Heart right ventricle (tissue), 16 donors: Measurements from ENCODE around the gene CYTH1. TPM values are rescaled to one million over a fixed set of nuclear protein-coding genes. Genes with fewer than 3 reads are reported as not detected.

Experiments
- ATAC-seq, 8 donors: fragments of 200-7000 bp; cut with Tn5 transposase; one replicate each; pipeline ENCODE4 v1.9.1; 2020; ENCODE audit warnings: mild to moderate bottlenecking in 8 of 8, moderate library complexity in 8 of 8, moderate number of reproducible peaks in 1 of 8
- DNase-seq, 2 donors: peaks; one replicate each; pipeline ENCODE4 v3.0.0-alpha.2; 2020
- H3K27ac ChIP-seq, 10 donors: fragments of 200-600 bp; sonication (generic) in 2 of 10; one replicate each; pipeline versions ENCODE4 v1.5.0 to v1.8.0; 2020 to 2022; ENCODE audit warnings: mild to moderate bottlenecking in 3 of 10
- H3K27me3 ChIP-seq, 7 donors: fragments of 200-600 bp; one replicate each; pipeline ENCODE4 v1.8.0; 2021 to 2022; ENCODE audit warnings: mild to moderate bottlenecking in 2 of 7
- H3K36me3 ChIP-seq, 9 donors: fragments of 200-600 bp; sonication (generic) in 1 of 9; one replicate each; pipeline versions ENCODE4 v1.5.0 to v1.8.0; 2020 to 2022; ENCODE audit warnings: mild to moderate bottlenecking in 2 of 9
- H3K4me1 ChIP-seq, 9 donors: fragments of 200-600 bp; sonication (generic) in 1 of 9; one replicate each; pipeline versions ENCODE4 v1.5.0 to v1.8.0; 2020 to 2022; ENCODE audit warnings: mild to moderate bottlenecking in 4 of 9
- H3K4me3 ChIP-seq, 10 donors: fragments of 200-600 bp; sonication (generic) in 2 of 10; one replicate each; pipeline versions ENCODE4 v1.5.0 to v1.8.0; 2020 to 2022; ENCODE audit warnings: mild to moderate bottlenecking in 7 of 10, moderate library complexity in 2 of 10
- H3K9me3 ChIP-seq, 11 donors: fragments of 200-600 bp in 10 of 11; sonication (generic) in 2 of 11; one replicate each; pipeline versions ENCODE4 v1.5.0 to v1.8.0; 2013 to 2022; ENCODE audit warnings: mild to moderate bottlenecking in 2 of 11, control low read depth in 1 of 11, moderate library complexity in 1 of 11
- CTCF ChIP-seq, 9 donors: fragments of 200-600 bp; sonication (generic) in 2 of 9; IDR thresholded peaks; one replicate each; pipeline versions ENCODE4 v1.5.0 to v1.8.0; 2021 to 2022; ENCODE audit warnings: antibody characterized with exemption in 9 of 9, mild to moderate bottlenecking in 5 of 9, moderate library complexity in 1 of 9
- WGBS, 2 donors: extraction: QIAGEN DNeasy Blood & Tissue Kit; methylation state at CpG; one replicate each; pipeline ENCODE4 v1.1.7; 2013; ENCODE audit warnings: inconsistent platforms in 1 of 2; 5-methylcytosine and 5-hydroxymethylcytosine counted together
- intact Hi-C, 10 donors: fragments of 100-400 bp; cut with DNase I; formaldehyde crosslinking; loops; one replicate each; pipeline versions ENCODE4 v1.11.1 to v1.14.2; 2022
- polyA plus RNA-seq, 2 donors: library from polyadenylated mRNA; stranded (reverse); fragments of 200-250 nt; gene quantifications; one replicate each; pipeline ENCODE4 v1.2.3, GENCODE V29; 2013
- total RNA-seq, 10 donors: library from RNA; stranded (reverse); fragmentation: NEBNext Ultra II Directional in 3 of 10; extraction: Animal tissue kit (Norgen Biotek cat#: 25700) in 3 of 10; gene quantifications; one replicate each; pipeline versions ENCODE4 v1.2.1 to v1.2.4, GENCODE V29; 2021 to 2023
- donor health status: Arrhythmogenic right ventricular cardiomyopathy.
- donor health status: ischemic (EF 13 %, LVEDD 7.1; RV severe dilation, severe dysfunction).
- donor health status: healthy with polysubstance abuse.
- donor health status: DM: no; HTN: yes; CAD: no.
- donor health status: DM: no; HTN: no; CAD: no.
- donor health status: ischemic (EF 25% LVEDD 6.9; RV normal size, moderate dysfunction).
- donor health status: ischemic (EF 25% LVEDD 5.7; RV mildly dilated, moderate dysfunction).
- donor health status: healthy.
- donor health status: DM: yes; HTN: yes; CAD: no.
- donor health status: Ischemic cardiomyopathy.
- donor health status: ischemic (EF 35%, LVEDD 5.7; RV mildly dilated, moderate dysfunction).
- donor health status: nonischemic (EF 11% LVEDD 7.7; RV severe dilation, severe dysfunction).
- donor health status: DM: yes; HTN: yes; CAD: no.
- donor health status: PGD.
- donor health status: ischemic (EF 29% LVEDD 5.4; RV normal size, mild dysfunction).
- donor health status: nonischemic (EF 23%, LVEDD 6.1; RV moderate dilation, normal function).

The CYTH1 gene
- total and polyA plus RNA-seq, 12 donors = 22.3 to 46.9 (median 32.5) TPM

- Histone ChIP-seq H3K27ac (no peak overlapping the region), H3K27me3 (no peaks in the 10 kb centered on the region), H3K36me3 (peaks cover 0 to 99% (median 55%) of the 10 kb centered on the region in 9 donors), H3K4me3 (no peak overlapping the region), H3K9me3 (no peaks in the 10 kb centered on the region), H3K4me1 (peaks cover 0 to under 1% (median 0%) of the 10 kb centered on the region in 9 donors)
- TF ChIP-seq CTCF (IDR thresholded peaks at IDR 0.05) = no peak
- 84 to 94% methylated on average over 2 of the region's 2 CpGs for WGBS, 2 donors
- ATAC-seq = no peak
- intact Hi-C loops = no loop called here
- no peak for DNase-seq
Measured at GRCh38 chr17:78682363-78682762, 99.7 kb downstream of the CYTH1 start.

- intact Hi-C loops = no loop called here
- DNase-seq (no peak), ATAC-seq (no peak)
- WGBS, 2 donors = 71 to 72% methylated on average over 12 of the region's 12 CpGs
- no peaks in the 10 kb centered on the region for H3K9me3 ChIP-seq
- TF ChIP-seq CTCF (IDR thresholded peaks at IDR 0.05) = no peak
- no peaks in the 10 kb centered on the region for H3K4me1 ChIP-seq
- no peaks in the 10 kb centered on the region for H3K27me3 ChIP-seq
- H3K27ac ChIP-seq = no peak overlapping the region
- H3K4me3 ChIP-seq = no peak overlapping the region
- H3K36me3 ChIP-seq = peaks cover 0 to 99% (median 53%) of the 10 kb centered on the region in 9 donors
Measured at GRCh38 chr17:78680436-78680835, 101.6 kb downstream of the CYTH1 start.

GRCh38 chr17:78679495-78680395 is 102.3 kb downstream of the CYTH1 start:
- Histone ChIP-seq H3K36me3 (peaks cover 0 to 99% (median 55%) of the 10 kb centered on the region in 9 donors), H3K9me3 (no peaks in the 10 kb centered on the region), H3K4me3 (no peak overlapping the region), H3K4me1 (no peaks in the 10 kb centered on the region), H3K27me3 (no peaks in the 10 kb centered on the region), H3K27ac (no peak overlapping the region)
- ATAC-seq (no peak), DNase-seq (no peak)
- no peak for TF ChIP-seq CTCF (IDR thresholded peaks at IDR 0.05)
- 93 to 95% methylated on average over 24 of the region's 24 CpGs for WGBS, 2 donors
- intact Hi-C loops = no loop called here

GRCh38 chr17:78678711-78679110 is 103.4 kb downstream of the CYTH1 start:
- Histone ChIP-seq H3K27me3 (no peaks in the 10 kb centered on the region), H3K9me3 (no peaks in the 10 kb centered on the region), H3K4me1 (no peaks in the 10 kb centered on the region), H3K27ac (no peak overlapping the region), H3K4me3 (no peak overlapping the region), H3K36me3 (peaks cover 0 to 99% (median 50%) of the 10 kb centered on the region in 9 donors)
- no peak for TF ChIP-seq CTCF (IDR thresholded peaks at IDR 0.05)
- DNase-seq (no peak), ATAC-seq (no peak)
- 98 to 99% methylated on average over 6 of the region's 6 CpGs for WGBS, 2 donors
- intact Hi-C loops = no loop called here
